Posterior cingulate gyrus (tissue), 11 donors: ENCODE measurements around the gene C4orf36.

Experiments used
- DNase-seq, 10 donors: peaks; one replicate each; pipeline versions ENCODE4 v3.0.0 to v3.0.0-alpha.2; 2020 to 2021; ENCODE audit warnings: mixed read lengths in 3 of 10
- intact Hi-C: fragments of 100-400 bp; cut with DNase I; formaldehyde crosslinking; loops from one replicate; pipeline ENCODE4 v1.15.1; 2023

Gene C4orf36

GRCh38 chr4:86891762-86892635 is at the start of gene C4orf36:
Gene C4orf36 (minus strand): TSS chr4:86892422. CDS start chr4:86891520, 902 bp downstream.
- intact Hi-C loops, result no loop called here
- peak; percentile 35 to 96 (median 66) for DNase-seq

GRCh38 chr4:86940920-86941460 is 48.8 kb upstream of the C4orf36 start:
- DNase-seq, result no peak
- intact Hi-C loops, result no loop called here

- DNase-seq, result no peak
- intact Hi-C loops, result no loop called here
Measured at GRCh38 chr4:86939729-86940575, 47.7 kb upstream of the C4orf36 start.

GRCh38 chr4:86938771-86939520 is 46.7 kb upstream of the C4orf36 start:
- intact Hi-C loops, result no loop called here
- no peak for DNase-seq

- intact Hi-C loops, result loop anchor here (2.0 kb wide), 1 partner anchor 71 kb away; no protein-coding TSS in a partner anchor
- DNase-seq, result peak in 3 of 10 donors; percentile 6 to 79 (median 16)
Measured at GRCh38 chr4:86935853-86936733, 43.9 kb upstream of the C4orf36 start.

- intact Hi-C loops, result loop anchor here (2.0 kb wide), 1 partner anchor 71 kb away; no protein-coding TSS in a partner anchor
- peak in 1 of 10 donors; percentile 24 for DNase-seq
Measured at GRCh38 chr4:86935566-86935852, 43.3 kb upstream of the C4orf36 start.

- DNase-seq, result peak; percentile 80 to 98 (median 88)
- intact Hi-C loops, result loop anchor here (2.0 kb wide), 1 partner anchor 72 kb away; no protein-coding TSS in a partner anchor
Measured at GRCh38 chr4:86934771-86935565, 42.7 kb upstream of the C4orf36 start, which contains the start of gene AFF1. Gene AFF1 (plus strand): TSS chr4:86935011. CDS start chr4:86948534, 13,523 bp downstream.

- DNase-seq, result peak in 1 of 10 donors; percentile 9
- intact Hi-C loops, result loop anchor here (2.0 kb wide), 1 partner anchor 73 kb away; no protein-coding TSS in a partner anchor
Measured at GRCh38 chr4:86934147-86934770, 42.0 kb upstream of the C4orf36 start.

- intact Hi-C loops, result no loop called here
- DNase-seq, result no peak
Measured at GRCh38 chr4:86928400-86929255, 36.4 kb upstream of the C4orf36 start.

- DNase-seq, result no peak
- intact Hi-C loops, result no loop called here
Measured at GRCh38 chr4:86927843-86928395, 35.7 kb upstream of the C4orf36 start.

- no peak for DNase-seq
- intact Hi-C loops, result no loop called here
Measured at GRCh38 chr4:86926435-86927086, 34.3 kb upstream of the C4orf36 start.

- intact Hi-C loops, result loop anchor here (5.0 kb wide), 1 partner anchor 312 kb away; no protein-coding TSS in a partner anchor
- no peak for DNase-seq
Measured at GRCh38 chr4:86924811-86925210, 32.6 kb upstream of the C4orf36 start.

- no peak for DNase-seq
- intact Hi-C loops, result loop anchor here (2.0 to 5.0 kb wide), 2 partner anchors 171 to 316 kb away; no protein-coding TSS in a partner anchor
Measured at GRCh38 chr4:86921608-86922252, 29.5 kb upstream of the C4orf36 start.

- intact Hi-C loops, result loop anchor here (5.0 kb wide), 1 partner anchor 318 kb away; no protein-coding TSS in a partner anchor
Measured at GRCh38 chr4:86919561-86920223, 27.5 kb upstream of the C4orf36 start.

More at GRCh38 chr4:86919561-86920223, 27.5 kb upstream of the C4orf36 start:
- DNase-seq, result no peak
